Activated naive CD4-positive, alpha-beta T cell treated with anti-CD3 and anti-CD28 coated beads, Interleukin-2, amount 50 U/mL, for 72 hours (primary cell): Measurements from ENCODE around the gene SPATA31E1. TPM values are rescaled to one million over a fixed set of nuclear protein-coding genes. Genes with fewer than 3 reads are reported as not detected.

Experiments used
- ATAC-seq, 2 donors: fragments of 150-1000 bp; cut with Tn5 transposase; 2 replicates each; pipeline ENCODE4 v1.10.0; 2021; ENCODE audit warnings: mild to moderate bottlenecking in 2 of 2, moderate library complexity in 2 of 2
- DNase-seq, 2 donors: peaks; one replicate each; pipeline ENCODE4 v3.0.0; 2021 to 2022; ENCODE audit warnings: low spot score in 2 of 2
- H3K27ac Mint-ChIP-seq, 2 donors: one replicate each; pipeline ENCODE4 v1.8.0; 2022; ENCODE audit warnings: mild to moderate bottlenecking in 2 of 2, mixed read lengths in 2 of 2
- H3K36me3 Mint-ChIP-seq, 2 donors: one replicate each; pipeline ENCODE4 v1.8.0; 2022; ENCODE audit warnings: mixed read lengths in 2 of 2
- H3K9me3 Mint-ChIP-seq, 2 donors: one replicate each; pipeline ENCODE4 v1.8.0; 2022; ENCODE audit warnings: mixed read lengths in 2 of 2
- total RNA-seq, 2 donors: library from RNA; stranded (reverse); gene quantifications; one replicate each; pipeline ENCODE4 v1.2.3, GENCODE V29; 2022

Gene SPATA31E1
- total RNA-seq, 2 donors from 2014 or later: not detected

DNA sequence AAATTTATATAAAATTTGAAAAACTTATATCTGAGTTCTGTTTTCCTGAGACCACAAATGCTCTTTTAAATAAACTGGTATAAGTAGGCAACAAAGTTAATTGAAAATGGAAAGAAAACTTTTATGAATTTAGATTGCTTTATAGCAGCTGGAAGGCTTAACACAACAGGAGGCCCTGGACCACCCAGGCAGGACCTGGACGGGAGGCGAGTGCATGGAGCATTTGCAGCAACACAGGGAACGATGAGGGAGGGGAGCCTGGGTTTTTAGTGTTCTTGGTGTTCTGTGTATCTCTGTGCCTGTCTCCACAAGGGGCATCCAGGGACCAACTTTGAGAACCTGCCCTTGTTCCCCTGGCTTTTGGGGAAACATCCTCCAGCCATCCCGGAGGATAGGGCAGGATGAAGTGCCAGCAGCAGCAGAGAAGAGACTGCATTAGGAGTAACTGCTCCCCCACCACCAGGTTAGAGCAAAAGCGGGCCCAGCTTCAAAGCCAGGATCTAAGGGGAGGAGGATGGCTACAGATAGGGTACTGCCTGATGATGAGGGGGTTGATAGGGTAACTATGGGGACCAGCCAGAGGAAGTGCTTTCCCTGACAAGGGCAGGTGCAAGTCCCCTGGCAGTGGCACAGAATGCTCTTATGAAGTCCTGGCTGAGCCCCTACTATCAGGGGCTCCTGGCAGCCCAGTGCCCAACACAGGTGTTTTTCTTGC, 6.7 kb upstream of the SPATA31E1 start:
- DNase-seq: no peak
- ATAC-seq: no peak
- Mint-ChIP-seq H3K36me3 (peaks cover 0 to 7% of the 10 kb centered on the region in 2 donors), H3K27ac (no peak overlapping the region), H3K9me3 (peaks cover 0 to 5% of the 10 kb centered on the region in 2 donors)

- ATAC-seq: no peak
- no peak for DNase-seq
- peaks cover 0 to 5% of the 10 kb centered on the region in 2 donors for H3K9me3 Mint-ChIP-seq
- no peak overlapping the region for H3K27ac Mint-ChIP-seq
- H3K36me3 Mint-ChIP-seq: peaks cover 0 to 7% of the 10 kb centered on the region in 2 donors
Observed at GRCh38 chr9:87876708-87877107, 6.0 kb upstream of the SPATA31E1 start.

DNA sequence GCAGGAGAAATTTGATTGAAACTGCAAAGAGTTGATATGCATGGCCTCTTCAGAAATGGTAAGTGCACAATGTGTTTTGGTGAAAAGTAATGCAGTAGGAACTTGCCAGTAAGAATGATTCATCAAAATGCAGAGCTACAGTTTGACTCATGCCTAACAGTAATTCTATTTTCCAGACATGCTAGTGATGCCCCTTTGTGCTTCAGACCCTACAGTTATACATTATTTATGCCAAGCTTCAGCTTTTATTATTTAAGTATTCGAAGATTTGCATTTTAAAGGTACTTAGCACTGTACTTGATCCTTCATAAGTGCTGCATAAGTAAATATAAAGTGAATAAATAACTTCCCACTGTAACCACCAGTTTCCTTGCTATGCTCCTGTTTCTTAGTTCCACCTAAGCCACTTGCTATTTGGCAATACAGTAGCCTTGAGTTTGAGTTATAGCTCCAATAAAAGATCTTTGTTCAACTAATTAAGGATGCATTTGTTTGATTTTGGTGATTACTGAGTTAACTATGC, 3.6 kb upstream of the SPATA31E1 start:
- DNase-seq: no peak

DNA sequence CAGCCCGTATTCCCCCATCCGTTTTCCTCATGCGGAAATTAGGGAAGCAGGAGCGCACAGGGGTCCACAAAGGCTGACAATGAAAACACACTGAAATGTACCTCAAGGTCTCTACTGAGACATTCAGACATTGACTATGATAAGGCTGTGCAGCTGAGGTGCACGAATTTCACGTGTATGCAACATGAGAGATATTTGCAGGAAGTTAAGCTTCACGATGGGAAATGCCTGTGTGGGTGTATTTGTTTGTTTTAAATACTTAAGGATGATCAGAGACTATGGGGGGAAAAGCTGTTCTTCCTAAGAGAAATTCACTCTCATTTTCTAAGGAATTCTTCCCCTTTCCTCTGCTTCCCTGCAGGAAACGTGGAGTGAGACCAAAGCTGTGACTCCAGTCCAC, 2.6 kb upstream of the SPATA31E1 start:
- ATAC-seq (no peak), DNase-seq (no peak)
- peaks cover 0 to 7% of the 10 kb centered on the region in 2 donors for H3K36me3 Mint-ChIP-seq
- H3K9me3 Mint-ChIP-seq: peaks cover 0 to 5% of the 10 kb centered on the region in 2 donors
- no peak overlapping the region for H3K27ac Mint-ChIP-seq

More for the DNA sequence above, 3.6 kb upstream of the SPATA31E1 start:
- Mint-ChIP-seq H3K36me3 (peaks cover 0 to 7% of the 10 kb centered on the region in 2 donors), H3K9me3 (peaks cover 0 to 5% of the 10 kb centered on the region in 2 donors), H3K27ac (peak overlapping the region in 1 of 2 donors; percentile 86)
- peak; percentile 55 to 84 for ATAC-seq

GRCh38 chr9:87880683-87881082, 2.0 kb upstream of the SPATA31E1 start:
- ATAC-seq: no peak
- H3K9me3 Mint-ChIP-seq: peaks cover 0 to 5% of the 10 kb centered on the region in 2 donors
- no peak for DNase-seq
- no peak overlapping the region for H3K27ac Mint-ChIP-seq
- peaks cover 0 to 7% of the 10 kb centered on the region in 2 donors for H3K36me3 Mint-ChIP-seq

- Mint-ChIP-seq H3K36me3 (peaks cover 0 to 6% of the 10 kb centered on the region in 2 donors), H3K9me3 (peaks cover 0 to 5% of the 10 kb centered on the region in 2 donors), H3K27ac (no peak overlapping the region)
- ATAC-seq: no peak
- DNase-seq: no peak
Observed at GRCh38 chr9:87883274-87883673, 597 bp downstream of the SPATA31E1 start.

DNA sequence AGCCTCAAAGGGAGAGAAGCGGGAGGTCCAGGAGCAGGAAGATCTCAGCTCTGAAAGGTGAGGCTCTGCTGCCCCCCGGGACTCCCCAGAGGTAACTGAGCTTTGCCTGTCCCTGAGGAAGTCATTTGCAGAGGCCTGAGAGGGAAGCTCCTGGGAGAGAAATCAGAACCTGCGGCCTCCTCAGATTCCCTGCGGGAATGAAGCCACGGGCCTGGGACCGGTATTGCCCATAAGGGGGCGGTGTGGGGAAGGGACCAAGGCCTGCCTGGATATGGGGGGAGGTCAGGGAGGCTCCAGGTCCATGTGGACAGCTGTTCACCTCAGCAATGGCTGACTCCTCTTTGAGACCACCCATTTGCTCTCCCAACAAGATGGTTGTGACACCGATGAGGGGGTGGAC, 1.3 kb downstream of the SPATA31E1 start:
- no peaks in the 10 kb centered on the region for H3K9me3 Mint-ChIP-seq
- no peak overlapping the region for H3K27ac Mint-ChIP-seq
- DNase-seq: no peak
- no peak for ATAC-seq
- no peaks in the 10 kb centered on the region for H3K36me3 Mint-ChIP-seq

GRCh38 chr9:87884578-87885459, 2.1 kb downstream of the SPATA31E1 start:
- Mint-ChIP-seq H3K27ac (peak overlapping the region in 1 of 2 donors; percentile 63), H3K9me3 (no peaks in the 10 kb centered on the region), H3K36me3 (no peaks in the 10 kb centered on the region)
- DNase-seq (no peak), ATAC-seq (no peak)

DNA sequence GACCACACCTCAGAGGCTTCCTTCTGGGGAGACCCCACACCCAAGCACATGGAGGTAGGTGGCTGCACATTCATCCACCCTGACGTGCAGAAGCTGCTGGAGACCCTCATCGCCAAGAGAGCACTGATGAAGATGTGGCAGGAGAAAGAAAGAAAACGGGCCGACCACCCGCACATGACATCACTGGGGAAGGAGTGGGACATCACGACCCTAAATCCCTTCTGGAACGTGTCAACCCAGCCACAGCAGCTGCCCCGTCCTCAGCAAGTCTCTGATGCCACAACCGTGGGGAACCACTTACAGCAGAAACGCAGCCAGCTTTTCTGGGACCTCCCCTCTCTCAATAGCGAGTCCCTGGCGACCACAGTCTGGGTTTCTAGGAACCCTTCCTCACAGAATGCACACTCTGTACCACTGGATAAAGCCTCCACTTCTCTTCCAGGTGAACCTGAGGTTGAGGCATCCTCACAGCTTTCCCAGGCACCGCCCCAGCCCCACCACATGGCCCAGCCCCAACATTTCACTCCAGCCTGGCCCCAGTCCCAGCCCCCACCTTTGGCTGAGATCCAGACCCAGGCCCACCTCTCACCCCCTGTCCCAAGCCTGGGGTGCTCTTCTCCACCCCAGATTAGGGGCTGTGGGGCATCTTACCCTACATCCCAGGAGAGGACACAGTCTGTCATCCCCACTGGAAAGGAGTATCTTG, 3.0 kb downstream of the SPATA31E1 start:
- no peaks in the 10 kb centered on the region for H3K36me3 Mint-ChIP-seq
- no peaks in the 10 kb centered on the region for H3K9me3 Mint-ChIP-seq
- peak overlapping the region in 1 of 2 donors; percentile 63 for H3K27ac Mint-ChIP-seq
- no peak for DNase-seq
- no peak for ATAC-seq

DNA sequence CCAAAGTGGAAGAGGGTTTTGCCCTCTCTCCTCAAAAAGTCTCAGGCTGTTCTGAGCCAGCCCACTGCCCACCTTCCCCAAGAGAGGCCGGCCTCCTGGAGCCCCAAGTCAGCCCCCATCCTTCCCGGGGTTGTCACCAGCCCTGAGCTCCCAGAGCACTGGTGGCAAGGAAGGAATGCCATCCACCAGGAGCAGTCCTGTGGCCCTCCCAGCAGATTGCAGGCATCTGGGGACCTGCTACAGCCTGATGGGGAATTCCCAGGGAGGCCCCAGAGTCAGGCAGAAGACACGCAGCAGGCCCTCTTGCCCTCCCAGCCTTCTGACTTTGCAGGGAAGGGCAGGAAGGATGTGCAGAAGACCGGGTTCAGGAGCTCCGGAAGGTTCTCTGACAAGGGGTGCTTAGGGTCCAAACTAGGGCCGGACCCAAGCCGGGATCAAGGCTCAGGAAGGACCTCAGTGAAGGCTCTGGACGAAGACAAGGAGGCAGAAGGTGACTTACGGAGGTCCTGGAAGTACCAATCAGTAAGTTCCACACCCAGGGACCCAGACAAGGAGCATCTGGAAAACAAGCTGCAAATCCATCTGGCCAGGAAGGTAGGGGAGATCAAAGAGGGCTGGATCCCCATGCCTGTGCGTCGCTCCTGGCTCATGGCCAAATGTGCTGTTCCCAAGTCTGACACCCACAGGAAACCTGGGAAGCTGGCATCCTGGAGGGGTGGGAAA, 3.7 kb downstream of the SPATA31E1 start:
- DNase-seq (no peak), ATAC-seq (no peak)
- Mint-ChIP-seq H3K36me3 (no peaks in the 10 kb centered on the region), H3K9me3 (no peaks in the 10 kb centered on the region), H3K27ac (peak overlapping the region in 1 of 2 donors; percentile 63)

- no peaks in the 10 kb centered on the region for H3K9me3 Mint-ChIP-seq
- H3K27ac Mint-ChIP-seq: no peak overlapping the region
- ATAC-seq (no peak), DNase-seq (no peak)
- H3K36me3 Mint-ChIP-seq: no peaks in the 10 kb centered on the region
Observed at GRCh38 chr9:87886933-87887505, 4.3 kb downstream of the SPATA31E1 start.

- DNase-seq: no peak
- no peak overlapping the region for H3K27ac Mint-ChIP-seq
- ATAC-seq: no peak
- no peaks in the 10 kb centered on the region for H3K9me3 Mint-ChIP-seq
- no peaks in the 10 kb centered on the region for H3K36me3 Mint-ChIP-seq
Observed at GRCh38 chr9:87887661-87888480, 5.2 kb downstream of the SPATA31E1 start.

GRCh38 chr9:87888501-87888900, 5.8 kb downstream of the SPATA31E1 start:
- Mint-ChIP-seq H3K27ac (no peak overlapping the region), H3K9me3 (no peaks in the 10 kb centered on the region), H3K36me3 (no peaks in the 10 kb centered on the region)
- ATAC-seq: no peak
- DNase-seq: no peak

DNA sequence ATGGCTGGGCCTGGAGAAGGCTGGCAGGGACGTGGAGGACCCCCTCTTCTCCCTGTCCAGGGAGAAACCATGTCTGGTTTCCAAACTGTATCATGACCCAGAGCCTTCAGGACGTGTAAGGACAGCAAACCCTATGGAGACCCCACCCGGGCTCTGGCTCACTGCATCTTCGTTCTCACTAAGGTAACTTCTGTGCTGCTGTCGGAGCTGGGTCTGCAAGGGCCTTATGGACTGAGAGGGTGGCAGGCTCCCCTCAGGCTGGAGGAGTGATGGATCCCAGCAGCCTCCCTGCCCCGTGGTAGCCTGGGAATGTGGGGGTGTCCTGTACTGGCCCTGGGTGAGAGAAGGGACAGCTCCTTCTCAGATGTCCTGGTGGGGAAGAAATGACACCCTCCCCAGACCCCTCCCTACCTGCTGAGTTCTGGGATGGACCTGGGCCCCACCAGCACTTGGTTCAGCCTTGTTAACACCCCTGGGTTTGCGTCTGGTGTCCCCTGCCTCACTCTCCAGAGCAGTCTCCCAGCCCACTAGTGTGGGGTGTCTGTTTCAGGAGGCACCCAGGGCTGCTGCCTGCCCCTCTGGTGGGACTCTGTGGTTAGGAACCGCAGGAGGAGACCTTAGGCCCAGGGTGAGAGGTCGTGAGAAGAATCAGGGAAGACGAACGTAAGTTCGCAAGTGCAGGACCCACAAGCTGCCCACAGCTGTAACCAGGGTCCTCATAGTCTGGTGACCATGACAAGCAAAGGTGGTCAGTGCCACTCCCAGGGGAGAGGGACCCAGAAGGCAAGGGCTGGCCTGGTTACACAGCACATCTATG, 6.6 kb downstream of the SPATA31E1 start:
- Mint-ChIP-seq H3K9me3 (peaks cover 0 to 5% of the 10 kb centered on the region in 2 donors), H3K27ac (no peak overlapping the region), H3K36me3 (peaks cover 5 to 6% of the 10 kb centered on the region in 2 donors)
- ATAC-seq: no peak
- DNase-seq: no peak
